ENCODE measurements around the gene PSTPIP1. TPM values are rescaled to one million over a fixed set of nuclear protein-coding genes. Genes with fewer than 3 reads are reported as not detected.

The PSTPIP1 gene
- total RNA-seq, 2 experiments from 2014 or later = 1.5 to 27.4 TPM

DNA sequence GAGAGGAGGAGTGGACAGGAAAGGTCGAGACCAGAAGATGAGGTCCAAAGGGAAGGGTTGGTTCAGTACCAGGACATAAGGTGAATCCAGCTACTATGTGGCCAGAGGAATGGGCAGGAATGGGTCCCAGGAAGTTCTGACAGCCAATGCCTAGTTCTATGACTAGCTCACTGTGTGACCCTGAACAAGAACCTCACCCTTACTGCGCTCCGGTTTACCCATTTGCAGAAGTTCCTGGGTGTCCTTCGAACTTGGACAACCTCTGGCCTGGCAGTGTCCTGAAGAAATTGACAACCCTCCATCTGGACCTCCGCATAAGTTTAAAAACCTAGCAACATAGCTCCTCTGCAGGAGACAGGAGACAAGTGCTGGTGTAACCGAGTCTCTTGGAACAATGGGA lies 12.2 kb upstream of the PSTPIP1 start:
- CTCF ChIA-PET (ENCODE audit: unreplicated experiment) = no interaction called here
- no peak for TF ChIP-seq EZH2phosphoT487 (IDR thresholded peaks at IDR 0.05; ENCODE audit: borderline replicate concordance, low read depth, low read length)
- TF ChIP-seq, protein P1, sequence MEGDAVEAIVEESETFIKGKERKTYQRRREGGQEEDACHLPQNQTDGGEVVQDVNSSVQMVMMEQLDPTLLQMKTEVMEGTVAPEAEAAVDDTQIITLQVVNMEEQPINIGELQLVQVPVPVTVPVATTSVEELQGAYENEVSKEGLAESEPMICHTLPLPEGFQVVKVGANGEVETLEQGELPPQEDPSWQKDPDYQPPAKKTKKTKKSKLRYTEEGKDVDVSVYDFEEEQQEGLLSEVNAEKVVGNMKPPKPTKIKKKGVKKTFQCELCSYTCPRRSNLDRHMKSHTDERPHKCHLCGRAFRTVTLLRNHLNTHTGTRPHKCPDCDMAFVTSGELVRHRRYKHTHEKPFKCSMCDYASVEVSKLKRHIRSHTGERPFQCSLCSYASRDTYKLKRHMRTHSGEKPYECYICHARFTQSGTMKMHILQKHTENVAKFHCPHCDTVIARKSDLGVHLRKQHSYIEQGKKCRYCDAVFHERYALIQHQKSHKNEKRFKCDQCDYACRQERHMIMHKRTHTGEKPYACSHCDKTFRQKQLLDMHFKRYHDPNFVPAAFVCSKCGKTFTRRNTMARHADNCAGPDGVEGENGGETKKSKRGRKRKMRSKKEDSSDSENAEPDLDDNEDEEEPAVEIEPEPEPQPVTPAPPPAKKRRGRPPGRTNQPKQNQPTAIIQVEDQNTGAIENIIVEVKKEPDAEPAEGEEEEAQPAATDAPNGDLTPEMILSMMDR (conservative IDR thresholded peaks at IDR 0.05; ENCODE audit: low read length) = no peak
- POLR2A ChIA-PET = no interaction called here
- no peaks in the 10 kb centered on the region for H3K9me2 ChIP-seq (ENCODE audit: insufficient read depth, low read length)
- H3K4me2 ChIP-seq (ENCODE audit: low read length) = no peak overlapping the region
- H3K79me2 ChIP-seq (ENCODE audit: insufficient read depth, low read depth, low read length) = no peaks in the 10 kb centered on the region
- intact Hi-C loops (cut with micrococcal nuclease; ENCODE audit: unreplicated experiment) = no loop called here
- H3K9me3 ChIP-seq (ENCODE audit: low read length) = no peaks in the 10 kb centered on the region
- no peaks in the 10 kb centered on the region for H3K4me1 ChIP-seq (ENCODE audit: insufficient read depth, low read length, poor library complexity, severe bottlenecking)
- H3K4me3 ChIP-seq (ENCODE audit: low read depth, low read length, poor library complexity, severe bottlenecking) = no peak overlapping the region
- no peaks in the 10 kb centered on the region for H4K20me1 ChIP-seq (ENCODE audit: insufficient read depth, low read length)
- no peaks in the 10 kb centered on the region for H3K36me3 ChIP-seq (ENCODE audit: insufficient read depth, low read length)
- no peak overlapping the region for H2AFZ ChIP-seq (ENCODE audit: low read length)
- no TSS peak for BruUV-seq (replicated peaks)
- H3K27ac ChIP-seq (ENCODE audit: low read depth, low read length, poor library complexity, severe bottlenecking) = no peak overlapping the region
- DNase-seq (ENCODE audit: low spot score) = no peak

DNA sequence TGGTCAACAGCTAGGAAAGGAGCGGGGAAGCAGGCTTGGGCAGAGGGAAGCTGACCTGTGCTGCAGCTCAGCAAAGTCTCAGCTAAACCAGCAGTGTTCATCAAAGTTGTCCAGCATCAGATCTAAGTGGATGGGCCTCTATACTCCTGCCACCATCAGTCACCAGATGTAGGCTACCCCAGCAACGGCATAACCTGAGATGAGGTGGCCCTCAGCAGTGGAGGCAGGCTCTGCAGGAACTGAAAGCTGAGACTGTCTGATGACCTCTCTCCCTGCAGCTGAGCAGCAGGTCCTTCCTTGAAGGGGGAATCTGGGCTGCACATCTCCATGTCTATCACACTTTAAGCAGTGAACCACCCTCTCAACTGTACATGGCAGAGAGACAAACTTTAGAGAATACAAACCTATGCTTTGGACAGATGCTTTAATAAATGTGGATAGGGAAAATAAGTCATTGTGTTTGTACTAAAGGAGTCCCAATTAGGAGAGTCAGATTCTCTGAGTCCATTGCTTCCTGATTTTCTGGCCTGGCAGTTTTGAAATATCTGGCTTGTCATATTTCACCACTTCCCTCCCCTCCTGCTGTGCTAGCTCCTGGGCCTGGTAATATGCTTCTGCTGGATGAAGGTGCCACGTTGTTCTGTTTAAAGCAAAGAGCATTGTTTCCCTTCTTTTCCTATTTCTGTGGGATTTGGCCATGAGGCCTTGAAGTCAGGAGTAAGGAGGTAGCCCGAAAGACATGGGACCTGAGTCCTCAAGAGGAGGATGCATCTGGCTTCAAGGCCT lies 11.1 kb upstream of the PSTPIP1 start:
- Histone ChIP-seq H3K4me1 (ENCODE audit: insufficient read depth, low read length, poor library complexity, severe bottlenecking) (peaks cover 7% of the 10 kb centered on the region), H3K9me3 (ENCODE audit: low read length) (no peaks in the 10 kb centered on the region), H3K4me2 (ENCODE audit: low read length) (no peak overlapping the region), H3K36me3 (ENCODE audit: insufficient read depth, low read length) (no peaks in the 10 kb centered on the region), H3K27ac (ENCODE audit: low read depth, low read length, poor library complexity, severe bottlenecking) (no peak overlapping the region), H3K4me3 (ENCODE audit: low read depth, low read length, poor library complexity, severe bottlenecking) (no peak overlapping the region), H4K20me1 (ENCODE audit: insufficient read depth, low read length) (no peaks in the 10 kb centered on the region), H3K79me2 (ENCODE audit: insufficient read depth, low read depth, low read length) (no peaks in the 10 kb centered on the region), H2AFZ (ENCODE audit: low read length) (no peak overlapping the region), H3K9me2 (ENCODE audit: insufficient read depth, low read length) (no peaks in the 10 kb centered on the region)
- no peak for TF ChIP-seq EZH2phosphoT487 (IDR thresholded peaks at IDR 0.05; ENCODE audit: borderline replicate concordance, low read depth, low read length)
- TF ChIP-seq, protein P1 (conservative IDR thresholded peaks at IDR 0.05; ENCODE audit: low read length) = no peak
- ChIA-PET CTCF (ENCODE audit: unreplicated experiment) (no interaction called here), POLR2A (interaction anchor here (0.5 to 1.2 kb wide), 2 partner anchors 11 to 51 kb away, joined by 3 read pairs; partner anchors contain the start of gene PSTPIP1)
- no peak for DNase-seq (ENCODE audit: low spot score)
- intact Hi-C loops (cut with micrococcal nuclease; ENCODE audit: unreplicated experiment) = no loop called here
- no TSS peak for BruUV-seq (replicated peaks)

DNA sequence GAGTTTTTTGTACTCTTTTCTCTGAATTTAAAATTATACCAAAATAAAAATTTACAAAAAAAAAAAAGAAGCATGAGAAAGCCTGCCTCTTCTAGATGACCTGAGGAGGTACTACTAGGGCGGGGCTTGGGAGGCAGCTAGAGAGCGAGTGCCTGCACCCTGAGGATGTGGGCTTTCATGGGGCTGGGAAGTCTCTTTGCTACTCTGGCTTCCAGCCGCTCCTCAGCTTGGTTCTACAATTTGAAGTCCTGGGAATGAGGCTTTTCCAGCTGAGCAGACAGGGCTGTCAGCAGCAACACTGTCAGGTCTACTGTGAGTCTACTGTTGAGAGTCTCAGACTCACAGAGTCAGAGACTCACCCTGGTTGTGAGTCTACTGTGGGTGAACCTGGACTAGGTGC lies 8.2 kb upstream of the PSTPIP1 start:
- Histone ChIP-seq H2AFZ (ENCODE audit: low read length) (no peak overlapping the region), H3K9me3 (ENCODE audit: low read length) (no peaks in the 10 kb centered on the region), H3K36me3 (ENCODE audit: insufficient read depth, low read length) (no peaks in the 10 kb centered on the region), H3K4me3 (ENCODE audit: low read depth, low read length, poor library complexity, severe bottlenecking) (no peak overlapping the region), H3K79me2 (ENCODE audit: insufficient read depth, low read depth, low read length) (no peaks in the 10 kb centered on the region), H3K4me2 (ENCODE audit: low read length) (no peak overlapping the region), H4K20me1 (ENCODE audit: insufficient read depth, low read length) (no peaks in the 10 kb centered on the region), H3K27ac (ENCODE audit: low read depth, low read length, poor library complexity, severe bottlenecking) (no peak overlapping the region), H3K4me1 (ENCODE audit: insufficient read depth, low read length, poor library complexity, severe bottlenecking) (peaks cover 12% of the 10 kb centered on the region), H3K9me2 (ENCODE audit: insufficient read depth, low read length) (no peaks in the 10 kb centered on the region)
- CTCF ChIA-PET (ENCODE audit: unreplicated experiment) = no interaction called here
- DNase-seq (ENCODE audit: low spot score) = no peak
- no TSS peak for BruUV-seq (replicated peaks)
- POLR2A ChIA-PET = interaction anchor here (0.7 kb wide), 1 partner anchor 39 kb away, joined by 3 read pairs; no protein-coding TSS in a partner anchor
- intact Hi-C loops (cut with micrococcal nuclease; ENCODE audit: unreplicated experiment) = no loop called here
- TF ChIP-seq, protein P1 (conservative IDR thresholded peaks at IDR 0.05; ENCODE audit: low read length) = no peak
- TF ChIP-seq EZH2phosphoT487 (IDR thresholded peaks at IDR 0.05; ENCODE audit: borderline replicate concordance, low read depth, low read length) = no peak

Data from OCI-LY7 (cell line).